Measurements from ENCODE around the gene MEAF6.

- TF ChIP-seq POLR2AphosphoS5 (IDR thresholded peaks at IDR 0.05; ENCODE audit: low read depth, low read length) (no peak), REST (IDR thresholded peaks at IDR 0.05; ENCODE audit: insufficient read depth in 1 of 2, low read depth in 2 of 2, low read length in 2 of 2) (no peak), SIN3A (IDR thresholded peaks at IDR 0.05; ENCODE audit: borderline replicate concordance, insufficient read depth, low read length) (no peak), TAF1 (IDR thresholded peaks at IDR 0.05; ENCODE audit: borderline replicate concordance, insufficient read depth, low read length) (no peak), FOXP2 (optimal IDR thresholded peaks at IDR 0.05; ENCODE audit: borderline replicate concordance, extremely low read depth, extremely low read length, insufficient read depth) (no peak)
These were observed 42.3 kb downstream of the MEAF6 start for GRCh38 chr1:37472281-37472680.

Measured in PFSK-1 (cell line).